HG03442 (cell line): ENCODE data around the gene KLHL15.
"Not testable (repeated sequence)": the region's sequence is repeated elsewhere in the genome, so short reads cannot be mapped to it uniquely, and the experiment has no call there.

Experiments used
- ATAC-seq: cut with Tn5 transposase; IDR thresholded peaks from one replicate; pipeline ENCODE4 v1.9.1; 2021; ENCODE audit warnings: mild to moderate bottlenecking, moderate library complexity; ENCODE audit not compliant: unreplicated experiment

KLHL15 gene

GRCh38 chrX:24019448-24019847, 7.5 kb downstream of the KLHL15 start:
- no peak for ATAC-seq

- no peak for ATAC-seq
These were observed 8.2 kb downstream of the KLHL15 start for GRCh38 chrX:24018809-24019208.

- ATAC-seq, result no peak
These were observed 9.3 kb downstream of the KLHL15 start for GRCh38 chrX:24017674-24018073.

DNA sequence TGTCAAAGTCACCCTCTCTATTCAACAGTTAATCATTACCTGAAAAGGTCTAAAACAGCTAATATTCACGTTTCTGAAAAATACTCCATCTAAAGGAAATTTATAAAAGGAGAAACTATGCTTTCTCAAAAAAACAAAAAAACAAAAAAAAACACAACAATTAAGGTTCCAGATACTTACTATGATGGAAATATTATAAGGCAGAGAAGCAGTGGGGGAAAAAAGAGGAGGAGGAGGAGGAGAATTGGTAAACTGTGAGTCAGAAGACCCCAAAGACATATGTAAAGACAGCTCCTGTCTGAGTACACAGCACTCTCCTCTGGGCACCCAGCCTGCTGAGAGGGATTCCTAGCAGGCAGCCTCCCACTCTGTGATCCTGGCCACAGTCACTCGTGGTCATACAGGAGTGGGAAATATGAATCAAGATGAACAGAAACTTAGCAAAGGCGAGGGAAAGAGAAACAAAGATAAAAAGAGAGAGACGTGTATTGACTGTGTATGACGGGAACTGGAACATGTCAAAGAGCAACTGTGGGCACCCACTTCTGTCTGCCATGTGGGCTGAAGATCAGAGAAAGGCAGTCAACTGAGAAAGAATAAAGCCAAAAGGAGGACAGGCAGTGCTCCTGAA, 12.5 kb downstream of the KLHL15 start:
- ATAC-seq, result peak; percentile 87

- no peak for ATAC-seq
These were observed 14.7 kb downstream of the KLHL15 start for GRCh38 chrX:24012266-24012665.

DNA sequence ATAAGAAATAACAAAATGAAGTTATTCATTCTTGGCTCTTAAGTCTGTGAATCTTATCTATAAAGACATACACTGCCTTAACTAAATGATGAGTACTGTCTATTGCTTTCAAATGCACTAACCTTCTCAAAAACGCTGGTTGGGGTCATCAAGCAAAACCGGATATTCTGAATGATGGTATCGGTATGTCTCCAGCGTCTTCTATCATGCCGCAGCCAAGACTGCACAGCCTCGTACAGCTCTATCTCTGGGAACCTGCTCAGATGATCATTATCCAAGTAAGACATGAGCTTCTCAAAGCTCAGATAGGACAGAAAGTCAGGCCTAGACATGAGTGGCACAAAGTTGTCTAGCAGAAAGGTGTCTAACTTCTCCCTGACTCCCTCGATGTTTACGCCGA, 21.1 kb downstream of the KLHL15 start:
- no peak for ATAC-seq

- peak; percentile 57 for ATAC-seq
These were observed 22.0 kb downstream of the KLHL15 start for GRCh38 chrX:24005028-24005427.

GRCh38 chrX:24002792-24003191, 24.2 kb downstream of the KLHL15 start:
- no peak for ATAC-seq

- peak; percentile 68 for ATAC-seq
These were observed 24.8 kb downstream of the KLHL15 start for GRCh38 chrX:24002167-24002566.

DNA sequence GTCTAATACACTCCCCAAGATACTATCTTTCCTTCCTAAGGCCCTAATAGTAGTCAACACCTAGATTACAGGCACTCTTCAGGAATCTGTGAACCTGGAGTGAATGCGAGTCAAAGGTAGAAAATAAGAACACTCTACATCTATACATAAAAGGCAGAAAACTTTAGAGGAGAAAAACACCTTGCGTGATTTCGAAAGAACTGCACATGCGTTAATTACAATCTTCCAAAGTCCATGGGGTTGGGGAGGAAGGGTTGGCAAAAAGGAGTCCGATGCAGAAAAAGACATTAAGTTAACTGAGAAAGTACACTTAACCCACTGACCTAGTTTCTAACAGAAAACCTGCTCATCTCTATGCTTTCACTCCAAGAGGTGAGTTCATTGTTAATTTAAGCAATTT, 27.3 kb downstream of the KLHL15 start:
- ATAC-seq, result no peak

GRCh38 chrX:23993012-23993633, 33.9 kb downstream of the KLHL15 start:
- no peak for ATAC-seq

DNA sequence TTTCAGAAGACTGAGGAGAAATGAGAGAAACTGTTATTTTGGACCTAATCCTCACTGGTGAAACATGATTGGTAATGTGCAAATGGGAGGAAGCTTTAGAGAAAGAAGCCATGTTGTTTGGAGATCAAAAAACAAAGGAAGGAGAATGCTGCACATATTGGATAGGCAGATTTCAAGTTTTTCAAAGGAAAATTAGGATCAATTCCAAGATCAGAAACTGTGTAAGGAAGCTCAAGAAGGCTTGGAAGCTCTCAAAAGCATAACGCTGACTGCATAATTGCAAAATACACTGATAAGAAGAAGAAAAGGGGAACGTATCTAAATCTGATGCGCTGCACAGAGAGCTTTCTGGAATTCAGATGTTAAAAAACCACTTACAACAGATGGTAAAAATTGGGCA, 34.6 kb downstream of the KLHL15 start:
- ATAC-seq, result no peak

- no peak for ATAC-seq
These were observed 36.5 kb downstream of the KLHL15 start for GRCh38 chrX:23990455-23990854.

GRCh38 chrX:23989689-23990088, 37.3 kb downstream of the KLHL15 start:
- no peak for ATAC-seq

- ATAC-seq, result no peak
These were observed 44.1 kb downstream of the KLHL15 start for GRCh38 chrX:23982891-23983290.

- ATAC-seq, result no peak
These were observed 45.3 kb downstream of the KLHL15 start for GRCh38 chrX:23981711-23982110.

GRCh38 chrX:23981222-23981621, 45.8 kb downstream of the KLHL15 start:
- ATAC-seq, result no peak

GRCh38 chrX:23980011-23980441, 47.0 kb downstream of the KLHL15 start:
- ATAC-seq, result no peak

DNA sequence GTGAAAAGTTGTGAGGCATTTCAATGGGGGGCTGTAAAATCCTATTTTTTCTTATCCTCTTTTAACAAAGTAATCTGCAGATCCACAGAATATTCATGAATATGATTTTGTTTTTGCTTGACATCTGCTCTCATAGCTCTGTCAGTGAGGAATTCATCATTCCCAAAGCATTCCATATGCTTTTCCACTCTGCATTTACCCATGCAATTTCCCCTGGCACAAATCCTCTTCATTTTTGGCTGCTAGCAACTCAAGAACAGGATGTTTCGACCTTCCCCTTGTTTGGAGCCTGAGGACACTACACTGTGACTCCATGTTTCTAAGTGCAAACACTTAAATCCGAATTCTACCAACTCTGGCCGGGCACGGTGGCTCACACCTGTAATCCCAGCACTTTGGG, 48.5 kb downstream of the KLHL15 start:
- ATAC-seq, result no peak

- ATAC-seq, result not testable (repeated sequence)
These were observed 61.4 kb downstream of the KLHL15 start for GRCh38 chrX:23965630-23966029.

DNA sequence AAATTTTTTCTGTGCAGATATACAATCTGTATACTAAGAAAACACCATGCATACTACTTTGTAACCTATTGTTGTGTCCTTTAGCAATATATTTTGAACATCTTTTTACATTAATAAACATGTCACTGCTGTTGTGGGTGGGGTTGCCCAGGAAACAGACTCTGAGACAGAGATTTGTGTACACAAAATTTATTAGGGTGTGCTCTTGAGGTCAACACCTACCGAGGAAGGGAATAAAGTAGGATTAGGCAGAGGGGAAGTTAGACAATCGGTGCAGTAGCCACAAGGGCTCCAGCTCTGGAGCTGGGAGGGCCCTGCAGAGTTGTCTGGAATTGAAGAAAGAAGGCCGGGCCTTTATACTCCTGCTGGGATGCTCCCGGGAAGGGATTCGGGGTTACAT, 62.8 kb downstream of the KLHL15 start:
- ATAC-seq, result no peak

GRCh38 chrX:23959781-23960180, 67.2 kb downstream of the KLHL15 start:
- no peak for ATAC-seq

DNA sequence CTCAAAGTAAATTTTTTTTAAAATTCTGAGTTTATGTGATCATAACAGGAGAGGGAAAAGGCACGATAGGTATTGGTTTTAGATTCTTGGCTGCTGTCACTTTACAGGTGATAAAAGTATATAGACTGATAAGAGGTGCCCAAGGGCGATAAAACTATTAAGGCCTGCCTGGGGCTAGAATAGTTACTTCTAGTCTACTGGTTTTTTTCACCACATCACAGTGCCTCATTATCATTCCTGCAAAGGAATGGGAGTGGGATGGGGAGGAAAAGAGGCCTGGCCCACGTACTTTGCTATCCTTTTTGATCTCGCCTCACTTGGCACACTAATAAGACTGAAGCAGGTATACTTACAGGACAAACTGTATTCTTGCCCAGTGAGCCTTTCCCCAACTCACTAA, 72.6 kb downstream of the KLHL15 start:
- no peak for ATAC-seq
